Measurements from ENCODE around the gene RECQL. TPM values are rescaled to one million over a fixed set of nuclear protein-coding genes. Genes with fewer than 3 reads are reported as not detected.
"Not testable (repeated sequence)": the region's sequence is repeated elsewhere in the genome, so short reads cannot be mapped to it uniquely, and the experiment has no call there.

RECQL gene
- total RNA-seq, 1 donor from 2014 or later = 55.3 TPM

DNA sequence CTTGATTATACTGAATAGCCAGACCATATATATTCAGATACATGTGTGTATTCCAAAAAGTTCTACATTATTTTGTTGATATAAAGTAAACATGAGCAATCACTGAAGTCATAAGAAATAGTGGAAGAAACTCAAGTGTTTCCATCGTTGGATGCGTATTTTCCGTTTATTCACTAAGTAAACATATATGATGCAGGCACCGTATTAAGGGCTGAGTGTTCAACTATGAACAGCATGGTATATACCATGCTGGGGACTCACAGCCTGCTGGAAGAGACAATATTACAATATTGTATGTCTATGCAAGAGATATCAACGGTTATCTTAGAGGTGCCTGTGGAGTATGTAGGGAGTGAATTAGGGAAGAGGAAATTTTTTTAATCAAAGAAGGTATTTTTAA, 62.8 kb downstream of the RECQL start:
- no peaks in the 10 kb centered on the region for H3K27me3 ChIP-seq (ENCODE audit: control insufficient read depth, insufficient read depth, low read length)
- peak overlapping the region; percentile 91 for H3K4me3 ChIP-seq (ENCODE audit: low read depth, low read length)
- TF ChIP-seq, protein P1, sequence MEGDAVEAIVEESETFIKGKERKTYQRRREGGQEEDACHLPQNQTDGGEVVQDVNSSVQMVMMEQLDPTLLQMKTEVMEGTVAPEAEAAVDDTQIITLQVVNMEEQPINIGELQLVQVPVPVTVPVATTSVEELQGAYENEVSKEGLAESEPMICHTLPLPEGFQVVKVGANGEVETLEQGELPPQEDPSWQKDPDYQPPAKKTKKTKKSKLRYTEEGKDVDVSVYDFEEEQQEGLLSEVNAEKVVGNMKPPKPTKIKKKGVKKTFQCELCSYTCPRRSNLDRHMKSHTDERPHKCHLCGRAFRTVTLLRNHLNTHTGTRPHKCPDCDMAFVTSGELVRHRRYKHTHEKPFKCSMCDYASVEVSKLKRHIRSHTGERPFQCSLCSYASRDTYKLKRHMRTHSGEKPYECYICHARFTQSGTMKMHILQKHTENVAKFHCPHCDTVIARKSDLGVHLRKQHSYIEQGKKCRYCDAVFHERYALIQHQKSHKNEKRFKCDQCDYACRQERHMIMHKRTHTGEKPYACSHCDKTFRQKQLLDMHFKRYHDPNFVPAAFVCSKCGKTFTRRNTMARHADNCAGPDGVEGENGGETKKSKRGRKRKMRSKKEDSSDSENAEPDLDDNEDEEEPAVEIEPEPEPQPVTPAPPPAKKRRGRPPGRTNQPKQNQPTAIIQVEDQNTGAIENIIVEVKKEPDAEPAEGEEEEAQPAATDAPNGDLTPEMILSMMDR (IDR thresholded peaks at IDR 0.05; ENCODE audit: insufficient read depth, low read length, poor library complexity, severe bottlenecking) = no peak
- no peak for DNase-seq (ENCODE audit: low read depth)
- H3K36me3 ChIP-seq (ENCODE audit: control insufficient read depth, insufficient read depth, low read length) = peaks cover 2% of the 10 kb centered on the region

DNA sequence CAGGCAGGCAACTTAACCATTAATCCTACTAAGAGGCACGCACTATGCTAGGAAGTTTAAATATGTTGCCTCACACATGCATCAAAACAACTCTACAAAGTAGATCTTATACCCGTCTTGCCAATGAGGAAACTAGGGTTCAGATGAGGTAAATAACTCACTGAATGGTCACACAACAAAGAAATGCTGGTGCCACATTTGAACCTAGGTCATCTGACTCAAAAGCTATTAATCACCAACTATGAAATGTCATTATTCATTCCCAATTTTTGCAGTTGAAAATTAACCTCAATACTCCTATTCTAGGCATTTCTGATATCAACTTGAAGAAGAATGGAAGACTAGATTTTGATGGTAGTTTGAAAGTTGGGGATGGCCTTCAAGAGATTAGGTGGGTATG, 66.7 kb downstream of the RECQL start:
- no peak for DNase-seq (ENCODE audit: low read depth)
- Histone ChIP-seq H3K27me3 (ENCODE audit: control insufficient read depth, insufficient read depth, low read length) (no peaks in the 10 kb centered on the region), H3K4me3 (ENCODE audit: low read depth, low read length) (no peak overlapping the region), H3K36me3 (ENCODE audit: control insufficient read depth, insufficient read depth, low read length) (no peaks in the 10 kb centered on the region)
- TF ChIP-seq, protein P1 (IDR thresholded peaks at IDR 0.05; ENCODE audit: insufficient read depth, low read length, poor library complexity, severe bottlenecking) = no peak

DNA sequence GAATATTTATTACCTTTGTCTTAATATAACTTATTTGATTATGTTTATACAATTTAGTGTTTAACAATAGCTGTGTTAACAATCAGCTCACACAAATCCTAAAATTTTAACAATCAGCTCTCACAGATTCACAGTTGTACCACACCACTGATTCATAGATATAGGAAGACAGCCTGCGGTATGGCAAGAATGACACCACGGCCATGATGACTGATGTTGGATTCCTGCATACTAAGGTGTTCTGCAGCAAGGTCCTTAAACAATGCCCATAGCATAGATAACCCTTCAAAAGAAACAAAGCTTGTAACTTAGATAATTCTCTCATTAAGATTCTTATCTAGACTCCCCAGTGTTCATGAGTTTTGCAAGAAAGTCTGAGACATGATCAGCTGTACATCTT, 67.9 kb downstream of the RECQL start:
- no peak overlapping the region for H3K4me3 ChIP-seq (ENCODE audit: low read depth, low read length)
- no peaks in the 10 kb centered on the region for H3K36me3 ChIP-seq (ENCODE audit: control insufficient read depth, insufficient read depth, low read length)
- TF ChIP-seq, protein P1 (IDR thresholded peaks at IDR 0.05; ENCODE audit: insufficient read depth, low read length, poor library complexity, severe bottlenecking) = no peak
- H3K27me3 ChIP-seq (ENCODE audit: control insufficient read depth, insufficient read depth, low read length) = no peaks in the 10 kb centered on the region
- no peak for DNase-seq (ENCODE audit: low read depth)

DNA sequence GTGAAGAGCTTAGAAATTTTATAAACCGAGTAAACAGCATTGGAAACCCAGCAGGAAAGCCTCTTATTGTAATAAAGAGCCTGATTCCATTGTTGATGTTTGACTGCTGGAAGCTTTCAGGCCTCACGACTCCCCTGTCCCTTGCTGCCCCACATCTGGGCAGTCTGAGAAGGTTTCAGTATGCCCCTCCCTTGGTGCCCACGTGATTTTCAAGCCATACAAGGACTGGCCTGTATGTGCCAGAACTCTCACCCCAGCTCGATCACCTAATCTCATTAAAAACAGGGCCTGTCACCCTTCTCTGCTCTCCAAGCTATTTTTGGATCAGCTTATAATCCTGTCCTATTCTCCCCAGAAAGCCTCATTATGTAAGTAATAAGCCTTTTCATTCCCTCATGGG, 71.4 kb downstream of the RECQL start:
- Histone ChIP-seq H3K27me3 (ENCODE audit: control insufficient read depth, insufficient read depth, low read length) (no peaks in the 10 kb centered on the region), H3K36me3 (ENCODE audit: control insufficient read depth, insufficient read depth, low read length) (no peaks in the 10 kb centered on the region), H3K4me3 (ENCODE audit: low read depth, low read length) (no peak overlapping the region)
- DNase-seq (ENCODE audit: low read depth) = no peak
- TF ChIP-seq, protein P1 (IDR thresholded peaks at IDR 0.05; ENCODE audit: insufficient read depth, low read length, poor library complexity, severe bottlenecking) = no peak

DNA sequence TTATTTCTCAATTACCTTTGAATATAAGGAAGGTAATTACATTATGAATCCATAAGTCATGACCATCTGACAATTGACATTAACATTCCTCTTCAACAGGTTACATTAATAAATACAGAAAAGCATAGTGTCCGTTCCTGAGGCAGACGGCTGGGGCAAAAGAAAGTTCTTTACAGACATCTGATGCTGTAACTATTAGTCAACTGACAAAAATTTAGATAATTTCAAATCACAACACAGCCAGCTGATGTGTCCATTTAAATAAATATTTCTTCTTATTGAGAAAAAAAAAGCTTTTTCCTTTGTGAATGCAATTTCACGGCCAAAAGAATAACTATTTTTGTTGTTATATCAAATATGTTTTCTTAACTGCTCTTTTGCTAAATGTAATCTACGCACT, 73.2 kb downstream of the RECQL start:
- no peak for DNase-seq (ENCODE audit: low read depth)
- TF ChIP-seq, protein P1 (IDR thresholded peaks at IDR 0.05; ENCODE audit: insufficient read depth, low read length, poor library complexity, severe bottlenecking) = no peak
- Histone ChIP-seq H3K27me3 (ENCODE audit: control insufficient read depth, insufficient read depth, low read length) (no peaks in the 10 kb centered on the region), H3K4me3 (ENCODE audit: low read depth, low read length) (no peak overlapping the region), H3K36me3 (ENCODE audit: control insufficient read depth, insufficient read depth, low read length) (no peaks in the 10 kb centered on the region)

DNA sequence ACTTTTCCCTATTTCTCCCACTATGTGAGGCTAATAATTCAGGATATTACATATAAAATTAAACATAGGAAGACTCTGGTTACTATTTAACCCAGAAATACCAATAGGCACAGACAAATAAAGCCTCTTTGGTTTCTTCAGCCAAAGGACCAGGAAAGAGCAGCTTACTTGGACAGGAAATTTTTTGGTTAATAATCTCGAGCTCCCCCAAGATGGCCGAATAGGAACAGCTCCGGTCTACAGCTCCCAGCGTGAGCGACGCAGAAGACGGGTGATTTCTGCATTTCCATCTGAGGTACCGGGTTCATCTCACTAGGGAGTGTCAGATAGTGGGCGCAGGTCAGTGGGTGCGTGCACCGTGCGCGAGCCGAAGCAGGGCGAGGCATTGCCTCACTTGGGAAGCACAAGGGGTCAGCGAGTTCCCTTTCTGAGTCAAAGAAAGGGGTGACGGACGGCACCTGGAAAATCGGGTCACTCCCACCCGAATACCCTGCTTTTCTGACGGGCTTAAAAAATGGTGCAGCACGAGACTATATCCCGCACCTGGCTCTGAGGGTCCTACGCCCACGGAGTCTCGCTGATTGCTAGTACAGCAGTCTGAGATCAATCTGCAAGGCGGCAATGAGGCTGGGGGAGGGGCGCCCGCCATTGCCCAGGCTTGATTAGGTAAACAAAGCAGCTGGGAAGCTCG, 82.3 kb downstream of the RECQL start:
- H3K36me3 ChIP-seq (ENCODE audit: control insufficient read depth, insufficient read depth, low read length); H3K27me3 ChIP-seq (ENCODE audit: control insufficient read depth, insufficient read depth, low read length); H3K4me3 ChIP-seq (ENCODE audit: low read depth, low read length); DNase-seq (ENCODE audit: low read depth): not testable (repeated sequence)

Other genes with a start within 250 kb of the RECQL start
- gene SLCO1A2, start 166.7 kb downstream of the RECQL start, total RNA-seq = not detected in 2 replicates
- gene IAPP, start 128.7 kb downstream of the RECQL start, total RNA-seq = not detected in 2 replicates
- gene PYROXD1, start 64.0 kb downstream of the RECQL start, total RNA-seq = 13.9 and 17.3 TPM in 2 replicates
- 45.1 and 52.8 TPM in 2 replicates for gene GOLT1B, start 154 bp upstream of the RECQL start, total RNA-seq
- gene SPX, start 24.7 kb upstream of the RECQL start, total RNA-seq = 7.5 and 9.4 TPM in 2 replicates
- gene GYS2, start 103.2 kb upstream of the RECQL start, total RNA-seq = not detected in 2 replicates
- 529 and 625 TPM in 2 replicates for gene LDHB, start 156.2 kb upstream of the RECQL start, total RNA-seq

Data from kidney epithelial cell (primary cell).